K562 (cell line): ENCODE results near the gene TBC1D16.

ENCODE experiments used
- ARID1B ChIP-seq: fragments of 450-650 bp; IDR thresholded peaks from 2 replicates; pipeline ENCODE4 v1.6.1; 2016; ENCODE audit warnings: antibody characterized with exemption, mild to moderate bottlenecking, inconsistent platforms
- ARID3A ChIP-seq: IDR thresholded peaks from 2 replicates; pipeline ENCODE4 v1.6.1; 2012; ENCODE audit warnings: low read depth, low read length, improper control_type of control experiment, borderline replicate concordance
- HDAC1 ChIP-seq, 2 experiments: fragments of 450-650 bp; IDR thresholded peaks; 2 replicates each; pipeline ENCODE4 v1.6.1; 2016 to 2017; ENCODE audit warnings: inconsistent platforms in 1 of 2, mild to moderate bottlenecking in 1 of 2, moderate library complexity in 1 of 2
- KLF10 ChIP-seq: fragments of 250-450 bp; sonication (Bioruptor Pico); IDR thresholded peaks from 2 replicates; pipeline ENCODE4 v1.6.1; 2021; ENCODE audit warnings: matching md5 sums
- NR1H2 ChIP-seq: sonication (generic); formaldehyde crosslinking; IDR thresholded peaks from 2 replicates; pipeline ENCODE4 v1.4.0; 2020; ENCODE audit warnings: mild to moderate bottlenecking, missing genetic modification reagents
- POLR2A ChIP-seq: fragments of 450-650 bp; conservative IDR thresholded peaks from 2 replicates; pipeline ENCODE4 v1.6.1; 2016
- PRDM10 ChIP-seq: fragments of 450-650 bp; IDR thresholded peaks from 2 replicates; pipeline ENCODE4 v1.6.1; 2018; ENCODE audit not compliant: partially characterized antibody
- RBM17 ChIP-seq: fragments of 200-400 bp; formaldehyde crosslinking; IDR thresholded peaks from 2 replicates; pipeline ENCODE4 v1.6.1; 2017; ENCODE audit warnings: low read depth, mild to moderate bottlenecking, low read length, borderline replicate concordance
- SMC3 ChIP-seq: conservative IDR thresholded peaks from 2 replicates; pipeline ENCODE4 v1.6.1; 2011; ENCODE audit warnings: low read depth, low read length, improper control_type of control experiment; ENCODE audit not compliant: insufficient read depth
- SREBF2 ChIP-seq: sonication (generic); formaldehyde crosslinking; IDR thresholded peaks from 2 replicates; pipeline ENCODE4 v1.4.0; 2020; ENCODE audit warnings: mild to moderate bottlenecking, missing genetic modification reagents

- no peak for TF ChIP-seq HDAC1 (IDR thresholded peaks at IDR 0.05)
- TF ChIP-seq SREBF2 (CRISPR knock-in tag), result no peak
- TF ChIP-seq SMC3, result no peak
- no peak for TF ChIP-seq RBM17
- no peak for TF ChIP-seq KLF10 (CRISPR knock-in tag)
- TF ChIP-seq PRDM10, result no peak
- no peak for TF ChIP-seq NR1H2 (CRISPR knock-in tag)
- no peak for TF ChIP-seq ARID3A
- TF ChIP-seq ARID1B, result no peak
- TF ChIP-seq POLR2A, result no peak
Measured at GRCh38 chr17:79984877-79985276, 50.8 kb downstream of the TBC1D16 start.
